GM19328 (cell line): Measurements from ENCODE around the gene CAST.
A peak's percentile ranks its signal among the peaks of the same experiment; 100 is the strongest.

Experiments
- ATAC-seq: cut with Tn5 transposase; IDR thresholded peaks from one replicate; pipeline ENCODE4 v1.9.1; 2021; ENCODE audit warnings: mild to moderate bottlenecking, moderate library complexity; ENCODE audit not compliant: unreplicated experiment

CAST gene

GRCh38 chr5:96645091-96645490 lies 17.1 kb upstream of the CAST start:
- ATAC-seq: no peak

DNA sequence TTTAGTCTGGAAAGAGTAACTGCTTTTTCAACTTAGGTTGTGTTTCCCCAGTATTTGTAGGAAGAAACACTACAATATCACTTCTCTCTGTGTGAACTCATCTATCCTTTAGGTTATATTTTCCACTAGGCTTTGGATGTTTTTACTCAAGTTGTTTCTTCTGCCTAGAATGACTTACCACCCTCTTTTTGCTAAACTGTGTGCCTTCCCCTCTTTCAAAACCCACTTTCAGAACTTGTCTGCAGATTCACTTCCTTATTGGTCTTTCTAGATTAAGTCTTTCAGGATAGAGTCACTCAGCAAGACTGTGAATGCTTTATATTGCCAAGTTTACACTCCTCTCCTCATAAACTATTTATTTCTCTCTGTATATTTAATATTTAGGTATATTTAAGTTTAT lies 14.2 kb upstream of the CAST start:
- peak; percentile 59 for ATAC-seq

GRCh38 chr5:96648593-96648992 lies 13.6 kb upstream of the CAST start:
- ATAC-seq: no peak

- no peak for ATAC-seq
These were observed 12.9 kb upstream of the CAST start for GRCh38 chr5:96649251-96649662.

DNA sequence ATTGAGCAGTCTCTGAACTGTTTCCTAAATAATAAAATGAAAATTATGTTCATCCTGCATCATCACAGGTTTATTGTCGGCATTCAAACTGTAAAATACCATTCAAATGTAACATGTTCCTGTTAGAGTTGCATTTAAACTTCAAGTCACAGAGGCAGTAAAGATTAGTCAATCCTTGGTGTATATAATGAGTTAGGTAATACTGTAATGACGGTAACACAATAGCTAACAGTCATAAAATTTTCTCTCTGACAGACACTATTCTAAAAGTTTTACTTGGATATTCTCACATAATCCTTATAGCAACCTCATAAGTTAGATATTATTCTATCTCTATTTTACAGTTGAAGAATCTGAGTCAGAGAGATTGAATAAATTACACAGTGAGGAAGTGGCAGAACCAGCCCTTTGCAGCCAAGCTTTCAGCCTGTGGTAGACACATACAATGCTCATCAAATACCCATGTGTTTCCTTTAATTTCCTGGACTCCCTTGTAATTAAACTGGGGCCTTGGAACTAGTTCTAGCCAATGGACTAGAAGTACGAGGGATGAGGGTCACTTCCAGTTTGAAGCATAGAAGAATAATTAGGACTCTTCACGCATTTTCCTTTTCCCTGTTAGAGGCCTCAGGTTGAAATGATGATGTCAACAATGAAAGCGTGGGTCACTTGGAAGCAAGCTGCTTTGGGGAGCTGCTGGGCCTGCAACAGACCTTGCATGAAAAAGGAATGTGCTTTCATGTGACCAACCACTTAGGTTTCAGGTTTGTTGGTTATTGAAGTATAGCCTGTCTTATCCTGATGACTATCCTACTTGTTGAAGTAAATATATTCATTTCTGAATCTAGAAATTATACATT lies 12.3 kb upstream of the CAST start:
- no peak for ATAC-seq

GRCh38 chr5:96651047-96651446 lies 11.1 kb upstream of the CAST start:
- no peak for ATAC-seq

DNA sequence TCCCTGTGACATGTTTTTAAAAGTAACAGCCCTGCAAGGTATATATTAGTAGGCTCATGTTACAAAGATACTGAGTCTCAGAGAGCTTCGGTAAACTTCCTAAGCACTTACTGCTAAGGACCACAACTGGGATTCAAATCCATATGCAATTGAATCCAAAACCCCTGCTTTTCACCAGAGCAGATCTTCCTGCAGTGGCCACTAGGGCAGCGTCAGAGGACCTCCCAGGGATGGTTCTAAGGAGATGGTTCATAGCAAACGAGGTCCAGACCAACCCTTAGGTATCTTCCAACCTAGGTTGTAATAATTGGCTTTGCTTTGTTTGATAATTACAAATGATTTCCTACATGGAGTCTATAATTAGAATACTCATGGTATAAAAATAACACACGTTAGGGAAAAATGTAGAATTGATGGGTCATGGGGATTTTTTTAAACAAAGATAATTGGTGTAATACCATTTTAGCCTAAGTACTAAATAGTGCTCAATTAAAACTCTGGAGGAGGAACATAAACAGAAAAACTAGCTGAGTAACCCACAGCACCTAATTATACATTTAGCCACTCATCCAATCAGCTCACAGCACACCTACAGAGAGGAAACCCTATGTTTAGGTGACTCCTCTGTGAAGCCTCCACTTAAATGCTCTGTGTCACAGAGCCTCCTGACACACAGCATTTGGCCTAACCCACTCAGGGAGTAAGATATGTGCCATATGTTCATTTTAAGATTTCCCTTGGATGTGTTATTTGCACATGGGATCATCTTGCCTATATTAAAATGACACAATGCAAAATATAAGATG lies 10.0 kb upstream of the CAST start:
- no peak for ATAC-seq

GRCh38 chr5:96652769-96653454 lies 9.3 kb upstream of the CAST start:
- no peak for ATAC-seq

DNA sequence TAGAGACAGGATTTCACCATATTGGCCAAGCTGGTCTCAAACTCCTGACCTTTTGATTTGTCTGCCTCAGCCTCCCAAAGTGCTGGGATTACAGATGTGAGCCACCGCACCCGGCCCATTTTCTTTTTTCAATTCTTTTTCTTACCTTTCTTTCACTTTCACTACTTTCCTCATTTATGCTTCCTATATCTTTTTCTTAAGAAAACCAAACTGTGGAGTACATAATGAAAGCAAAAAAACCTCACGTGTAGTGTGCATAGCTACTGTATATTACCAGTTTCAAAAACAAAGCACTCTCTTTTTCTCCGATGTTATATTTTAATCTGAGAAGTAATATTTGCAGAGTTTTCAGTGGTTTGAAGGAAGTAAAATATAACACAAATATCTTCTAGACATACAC lies 8.0 kb upstream of the CAST start:
- no peak for ATAC-seq

DNA sequence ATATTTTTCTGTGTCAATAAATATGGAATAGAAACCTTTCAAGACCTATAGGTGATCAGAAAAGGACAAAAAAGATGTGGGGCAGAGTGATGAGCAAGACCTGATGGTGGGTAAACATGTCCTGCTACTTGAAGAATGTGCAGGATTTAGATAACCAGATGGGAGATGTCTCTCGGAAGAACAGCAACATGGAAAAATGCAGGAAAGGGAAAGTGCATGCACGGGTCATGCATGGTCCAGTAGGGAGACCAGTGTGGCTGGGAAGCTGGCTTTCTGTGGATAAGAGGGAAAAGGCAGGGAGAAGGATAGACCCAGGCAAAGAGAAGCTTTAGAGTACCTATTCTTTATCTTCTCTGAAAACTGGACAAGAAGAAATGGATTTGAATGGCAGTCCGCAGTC lies 7.1 kb upstream of the CAST start:
- ATAC-seq: no peak

GRCh38 chr5:96655506-96655905 lies 6.7 kb upstream of the CAST start:
- ATAC-seq: no peak

DNA sequence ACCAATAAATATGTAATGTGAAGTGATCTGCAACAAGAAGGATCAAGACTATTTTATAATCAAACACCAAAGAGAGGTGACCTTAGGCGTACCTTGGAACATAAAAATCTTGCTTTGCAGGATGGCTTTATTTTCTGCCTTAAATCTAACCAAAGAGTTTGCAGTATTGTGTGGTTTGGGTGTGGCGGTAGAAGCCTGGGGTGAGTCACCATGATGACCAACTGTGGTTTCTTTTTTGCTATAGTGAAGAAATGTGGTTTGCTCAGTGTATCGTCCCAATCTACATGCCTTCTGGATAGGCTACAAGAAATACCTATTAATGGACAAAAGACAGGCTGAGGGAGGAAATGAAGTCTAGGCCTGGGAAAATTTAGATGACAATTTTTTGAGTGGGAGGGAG lies 5.1 kb upstream of the CAST start:
- ATAC-seq: peak; percentile 43

DNA sequence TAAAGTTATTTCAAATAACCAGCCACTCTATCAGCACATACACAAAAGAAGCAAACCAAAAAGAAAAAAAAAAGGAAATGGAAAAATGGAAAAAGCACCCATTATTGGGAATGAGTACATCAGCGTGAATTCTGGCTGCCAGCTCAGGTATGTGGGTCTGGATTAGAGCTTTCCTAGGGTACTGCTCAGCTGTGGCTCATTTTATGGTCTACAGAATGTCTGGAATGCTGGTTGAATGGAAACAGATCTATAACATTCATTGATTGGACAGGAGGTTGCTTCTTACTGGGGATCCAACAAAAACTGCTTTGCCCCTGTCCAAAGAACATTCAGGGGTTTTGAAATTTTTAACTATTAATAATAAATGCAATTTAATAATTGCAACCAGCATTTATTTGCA lies 3.9 kb upstream of the CAST start:
- ATAC-seq: no peak

DNA sequence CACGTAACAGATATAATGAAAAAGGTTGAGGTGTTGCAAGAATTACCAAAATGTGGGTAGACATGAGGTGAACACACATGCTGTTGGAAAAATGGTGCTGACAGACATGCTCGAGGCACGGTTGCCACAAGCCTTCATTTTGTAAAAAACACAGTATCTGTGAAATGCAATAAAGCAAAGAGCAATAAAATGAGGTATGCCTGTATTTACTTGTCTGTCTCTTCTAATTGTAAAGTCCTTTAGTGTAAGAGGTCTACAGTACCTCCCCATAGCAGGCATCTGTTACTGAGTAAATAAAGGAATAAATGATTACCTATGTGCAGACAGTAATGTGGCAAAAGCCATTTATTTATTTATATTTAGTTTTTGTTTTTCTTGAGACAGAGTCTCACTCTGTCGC lies 3.0 kb upstream of the CAST start:
- ATAC-seq: no peak

- no peak for ATAC-seq
These were observed 963 bp upstream of the CAST start for GRCh38 chr5:96660971-96661854.

GRCh38 chr5:96662725-96663518 lies 746 bp downstream of the CAST start:
- ATAC-seq: peak; percentile 75

DNA sequence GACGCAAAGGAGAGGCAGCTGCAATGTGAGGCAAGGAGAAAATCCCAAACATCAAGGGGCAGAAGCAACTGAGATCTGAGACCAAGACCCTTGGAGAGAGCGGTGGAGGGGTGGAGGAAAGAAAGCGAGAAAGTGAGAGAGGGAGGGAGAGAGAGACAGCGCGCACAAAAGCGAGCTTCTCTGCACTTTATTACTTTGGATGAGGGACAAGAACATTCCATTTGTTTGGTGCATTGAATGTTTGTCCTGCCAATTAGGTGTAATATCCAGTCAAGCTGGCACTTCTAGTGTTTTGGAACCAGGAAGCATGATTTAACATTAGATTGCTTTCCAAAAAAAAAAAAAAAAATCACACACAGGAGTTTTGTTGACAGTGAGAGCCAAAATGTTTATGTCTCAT lies 1.4 kb downstream of the CAST start:
- no peak for ATAC-seq

DNA sequence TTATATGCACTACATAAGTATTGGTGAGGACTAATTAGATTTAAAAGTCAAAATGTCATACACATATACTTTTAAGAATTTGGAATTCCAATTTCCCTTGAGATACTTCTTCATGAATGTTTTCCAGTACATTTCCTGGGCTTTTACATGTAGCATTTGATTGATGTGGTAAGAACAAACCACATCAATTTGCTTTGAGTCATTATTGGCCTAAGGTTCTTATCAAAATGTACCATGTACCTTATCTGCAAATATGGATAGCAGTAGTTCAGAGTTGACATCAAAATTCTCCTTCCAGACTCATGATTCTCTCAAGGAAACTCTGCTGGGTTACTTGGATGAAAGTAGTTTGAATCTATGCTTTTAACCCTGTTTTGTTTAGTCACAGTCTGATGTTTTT lies 2.5 kb downstream of the CAST start:
- ATAC-seq: no peak

DNA sequence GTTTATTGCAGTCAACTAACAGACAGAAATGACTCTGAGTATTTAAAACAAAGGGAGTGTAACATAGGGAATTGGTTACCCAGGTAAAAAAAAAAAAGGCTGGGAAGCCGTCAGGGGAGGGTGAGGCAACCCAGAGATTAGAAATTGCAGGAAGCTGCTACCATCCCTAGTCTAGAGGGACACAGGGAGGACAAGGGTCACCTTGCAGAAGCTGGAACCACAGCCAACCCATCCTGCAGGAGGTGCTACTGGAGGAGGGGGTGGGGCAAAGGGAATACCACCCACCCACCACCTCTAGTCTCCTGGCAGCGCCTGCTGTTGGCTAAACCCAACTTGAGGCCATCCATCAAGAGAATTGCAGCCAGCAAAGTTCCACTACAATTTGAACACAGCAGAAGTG lies 6.5 kb downstream of the CAST start:
- no peak for ATAC-seq

DNA sequence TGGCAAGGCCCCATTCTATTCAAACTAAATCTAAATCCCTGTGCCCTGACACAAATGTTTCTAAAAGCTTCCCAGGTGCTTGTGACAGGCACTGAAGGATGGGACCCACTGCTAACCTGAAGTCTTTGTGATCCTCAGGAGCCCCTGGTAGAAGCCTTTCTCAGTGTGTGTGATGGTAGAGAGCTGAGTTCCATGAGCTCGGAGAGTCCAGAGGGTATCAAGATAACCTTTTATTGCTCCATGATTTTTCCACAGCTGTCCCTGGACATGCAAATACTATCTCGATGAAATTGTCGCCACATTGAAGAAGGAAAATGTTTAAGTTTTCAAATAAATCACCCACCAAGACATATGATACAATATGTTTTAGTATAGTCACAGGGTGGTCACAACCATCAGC lies 7.7 kb downstream of the CAST start:
- ATAC-seq: no peak
